Panc1 (cell line): ENCODE data around the gene MFAP4. TPM values are rescaled to one million over a fixed set of nuclear protein-coding genes. Genes with fewer than 3 reads are reported as not detected.

ENCODE experiments used
- ATAC-seq: fragments of 200-7000 bp; cut with Tn5 transposase; 2 replicates; pipeline ENCODE4 v1.9.1; 2020; ENCODE audit warnings: mild to moderate bottlenecking, moderate library complexity
- BruUV-seq: library from RNA; stranded (reverse); fragments of 400-500 nt; replicated peaks from 2 replicates; lab custom pipeline; 2021; lab: Mats Ljungman, UMichigan
- CTCF ChIA-PET: fragments of 300-600 bp; sonication (Branson Sonifier 250); formaldehyde crosslinking; loops from one replicate; lab custom pipeline; 2022; ENCODE audit warnings: antibody characterized with exemption; lab: Charles Lee
- POLR2A ChIA-PET: fragments of 300-600 bp; sonication (Branson Sonifier 250); formaldehyde crosslinking; loops from one replicate; lab custom pipeline; 2022; ENCODE audit warnings: antibody characterized with exemption; lab: Charles Lee
- DNase-seq: peaks from one replicate; pipeline ENCODE4 v3.0.0-alpha.2; 2010; ENCODE audit warnings: low read depth, low spot score
- H3K27ac ChIP-seq: 2 replicates; pipeline ENCODE4 v1.5.1; 2011; ENCODE audit warnings: mild to moderate bottlenecking, low read length, inconsistent platforms
- H3K27me3 ChIP-seq: fragments of 200-500 bp; sonication (Bioruptor generic); 2 replicates; pipeline ENCODE4 v1.6.0; 2014; ENCODE audit warnings: low read length, inconsistent platforms; ENCODE audit not compliant: control insufficient read depth, insufficient read depth
- H3K36me3 ChIP-seq: fragments of 200-500 bp; sonication (Bioruptor generic); 2 replicates; pipeline ENCODE4 v1.5.1; 2014; ENCODE audit warnings: inconsistent platforms, mild to moderate bottlenecking, low read length, moderate library complexity; ENCODE audit not compliant: control insufficient read depth, insufficient read depth
- H3K4me1 ChIP-seq: 2 replicates; pipeline ENCODE4 v1.5.1; 2011; ENCODE audit warnings: inconsistent platforms, mild to moderate bottlenecking, low read length, moderate library complexity; ENCODE audit not compliant: control insufficient read depth, insufficient read depth
- H3K4me3 ChIP-seq, 2 experiments: 2 replicates each; pipeline ENCODE4 v1.5.1; 2011 to 2012; ENCODE audit warnings: low read depth in 2 of 2, low read length in 2 of 2, mild to moderate bottlenecking in 2 of 2, inconsistent platforms in 1 of 2, moderate library complexity in 1 of 2
- H3K9me3 ChIP-seq: fragments of 200-500 bp; sonication (Bioruptor generic); 2 replicates; pipeline ENCODE4 v1.5.1; 2014; ENCODE audit warnings: low read depth, mild to moderate bottlenecking, inconsistent platforms, low read length, moderate library complexity; ENCODE audit not compliant: control insufficient read depth, insufficient read depth
- CTCF ChIP-seq: fragments of 450-650 bp; IDR thresholded peaks from 2 replicates; pipeline ENCODE4 v1.5.1; 2017; ENCODE audit warnings: mild to moderate bottlenecking
- POLR2AphosphoS5 ChIP-seq: IDR thresholded peaks from 2 replicates; pipeline ENCODE4 v1.6.1; 2012; ENCODE audit warnings: mild to moderate bottlenecking, low read depth, low read length, moderate library complexity
- REST ChIP-seq, 2 experiments: IDR thresholded peaks; 2 replicates each; pipeline ENCODE4 v1.6.1; 2011 to 2012; ENCODE audit warnings: low read depth in 2 of 2, control low read depth in 1 of 2, low read length in 1 of 2, mild to moderate bottlenecking in 1 of 2, moderate library complexity in 1 of 2; ENCODE audit not compliant: insufficient read depth in 1 of 2
- SIN3A ChIP-seq: IDR thresholded peaks from 2 replicates; pipeline ENCODE4 v1.6.1; 2012; ENCODE audit warnings: low read depth, mild to moderate bottlenecking, low read length, moderate library complexity, borderline replicate concordance; ENCODE audit not compliant: insufficient read depth
- TCF7L2 ChIP-seq: IDR thresholded peaks from 2 replicates; pipeline ENCODE4 v1.6.1; 2011; ENCODE audit warnings: mild to moderate bottlenecking, low read depth, low read length, inconsistent platforms
- in situ Hi-C: cut with HindIII; loops from 2 replicates; pipeline ENCODE4 v1.10.0; 2016; ENCODE audit warnings: low sequenced_read_pairs, low pct_unique_long_range_greater_than_20kb
- intact Hi-C: fragments of 100-400 bp; cut with micrococcal nuclease; formaldehyde crosslinking; loops from one replicate; pipeline ENCODE4 v1.10.0; 2022; ENCODE audit not compliant: unreplicated experiment
- total RNA-seq: library from RNA; stranded (reverse); gene quantifications from one replicate; pipeline ENCODE4 v1.2.1, GENCODE V29; 2021; ENCODE audit not compliant: unreplicated experiment

The MFAP4 gene
- total RNA-seq, 1 experiment from 2014 or later = 0.92 TPM

- no TSS peak for BruUV-seq
- Histone ChIP-seq H3K4me3 (no peak overlapping the region), H3K27ac (no peak overlapping the region), H3K36me3 (no peaks in the 10 kb centered on the region), H3K27me3 (no peaks in the 10 kb centered on the region), H3K4me1 (peaks cover under 1% of the 10 kb centered on the region; the same call in 1 of the 2 replicates), H3K9me3 (no peaks in the 10 kb centered on the region)
- intact Hi-C loops = no loop called here
- DNase-seq = no peak
- CTCF ChIA-PET = no interaction called here
- in situ Hi-C loops = no loop called here
- POLR2A ChIA-PET = no interaction called here
- no peak for ATAC-seq
- TF ChIP-seq TCF7L2 = no peak
- TF ChIP-seq REST (IDR thresholded peaks at IDR 0.05; ENCODE audit: insufficient read depth in 1 of 2, low read depth in 2 of 2, low read length in 1 of 2) = no peak
- no peak for TF ChIP-seq POLR2AphosphoS5
- no peak for TF ChIP-seq SIN3A
- TF ChIP-seq CTCF = no peak
Measured at GRCh38 chr17:19368229-19368628, 18.8 kb downstream of the MFAP4 start.

DNA sequence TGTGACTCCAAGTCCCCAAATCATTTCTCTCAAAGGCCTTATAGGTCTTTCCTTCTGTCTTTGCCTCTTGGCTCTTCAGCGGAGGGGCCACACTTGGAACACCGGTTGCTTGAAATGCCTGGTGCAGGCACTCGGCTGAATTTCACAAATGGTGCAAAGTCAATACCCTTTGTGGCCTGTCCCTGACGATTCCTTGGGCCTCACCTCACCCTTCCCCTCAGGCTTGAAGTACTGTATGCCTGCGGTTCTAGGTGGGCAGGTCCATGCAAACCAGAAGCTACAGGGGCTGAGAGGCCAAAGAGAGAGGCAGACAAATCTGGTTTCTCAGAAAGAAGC is 20.4 kb downstream of the MFAP4 start:
- ATAC-seq = no peak
- in situ Hi-C loops = no loop called here
- BruUV-seq = no TSS peak

More for the DNA sequence above, 20.4 kb downstream of the MFAP4 start:
- H3K4me3 ChIP-seq = no peak overlapping the region
- H3K4me1 ChIP-seq = peaks cover 2% of the 10 kb centered on the region; the same call in 1 of the 2 replicates
- H3K36me3 ChIP-seq = no peaks in the 10 kb centered on the region; the same call in 1 of the 2 replicates
- H3K9me3 ChIP-seq = no peaks in the 10 kb centered on the region
- CTCF ChIA-PET = no interaction called here
- no peaks in the 10 kb centered on the region for H3K27me3 ChIP-seq
- intact Hi-C loops = no loop called here
- TF ChIP-seq CTCF = no peak
- no peak for TF ChIP-seq SIN3A
- TF ChIP-seq TCF7L2 = no peak
- TF ChIP-seq REST (IDR thresholded peaks at IDR 0.05; ENCODE audit: insufficient read depth in 1 of 2, low read depth in 2 of 2, low read length in 1 of 2) = no peak
- TF ChIP-seq POLR2AphosphoS5 = no peak
- no peak for DNase-seq
- H3K27ac ChIP-seq = no peak overlapping the region
- POLR2A ChIA-PET = no interaction called here
